VCaP (cell line): ENCODE results near the gene HS1BP3.

ENCODE experiments used
- H3K27ac ChIP-seq: fragments of 450-650 bp; 2 replicates; pipeline ENCODE4 v1.5.1; 2017
- CTCF ChIP-seq: fragments of 450-650 bp; conservative IDR thresholded peaks from 2 replicates; pipeline ENCODE4 v1.5.1; 2017; ENCODE audit warnings: mild to moderate bottlenecking, moderate library complexity

Gene HS1BP3

GRCh38 chr2:20648206-20648605 is 2.7 kb downstream of the HS1BP3 start:
- no peak overlapping the region for H3K27ac ChIP-seq
- no peak for TF ChIP-seq CTCF

GRCh38 chr2:20647738-20648137 is 3.2 kb downstream of the HS1BP3 start:
- H3K27ac ChIP-seq, result no peak overlapping the region
- no peak for TF ChIP-seq CTCF

- no peak overlapping the region for H3K27ac ChIP-seq
- no peak for TF ChIP-seq CTCF
Measured at GRCh38 chr2:20647211-20647610, 3.7 kb downstream of the HS1BP3 start.

DNA sequence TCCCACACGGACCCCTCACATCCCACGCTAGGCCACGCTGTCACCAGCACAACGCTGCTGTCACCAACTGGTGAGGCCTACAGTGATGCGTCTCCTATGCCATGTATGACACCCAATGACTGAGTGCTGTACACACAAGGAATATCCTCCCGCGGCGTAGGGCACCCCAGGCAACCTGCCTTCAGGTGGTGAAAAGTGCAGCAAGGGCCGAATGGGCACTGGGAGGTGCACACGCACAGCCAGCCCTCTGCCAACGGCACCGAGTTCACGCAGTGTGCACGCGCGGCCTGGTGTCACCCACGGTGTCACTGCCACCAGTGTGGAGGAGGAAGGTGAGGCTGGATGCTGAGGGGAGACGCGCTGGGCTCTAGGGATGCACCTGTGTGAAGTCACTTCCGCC is 4.5 kb downstream of the HS1BP3 start:
- TF ChIP-seq CTCF, result no peak
- H3K27ac ChIP-seq, result no peak overlapping the region

DNA sequence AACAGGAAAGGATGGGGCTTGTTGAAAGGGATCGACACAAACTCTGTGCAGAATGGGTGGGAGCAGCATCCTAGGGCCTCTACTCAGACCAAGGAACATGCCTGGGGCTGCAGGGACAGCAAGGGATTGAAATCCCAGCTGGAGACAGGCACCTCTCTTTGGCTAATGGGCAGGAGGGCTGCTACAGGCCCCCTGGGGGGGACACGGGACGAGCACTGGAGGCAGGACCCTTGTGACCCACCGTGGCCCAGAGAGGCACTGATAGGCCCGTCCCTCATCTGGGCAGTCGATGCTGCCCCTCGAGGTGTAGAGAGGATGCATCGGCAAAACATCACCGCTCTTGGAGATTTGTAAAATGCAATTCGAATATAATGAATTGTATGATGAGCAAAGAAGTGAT is 5.1 kb downstream of the HS1BP3 start:
- no peak overlapping the region for H3K27ac ChIP-seq
- TF ChIP-seq CTCF, result no peak

DNA sequence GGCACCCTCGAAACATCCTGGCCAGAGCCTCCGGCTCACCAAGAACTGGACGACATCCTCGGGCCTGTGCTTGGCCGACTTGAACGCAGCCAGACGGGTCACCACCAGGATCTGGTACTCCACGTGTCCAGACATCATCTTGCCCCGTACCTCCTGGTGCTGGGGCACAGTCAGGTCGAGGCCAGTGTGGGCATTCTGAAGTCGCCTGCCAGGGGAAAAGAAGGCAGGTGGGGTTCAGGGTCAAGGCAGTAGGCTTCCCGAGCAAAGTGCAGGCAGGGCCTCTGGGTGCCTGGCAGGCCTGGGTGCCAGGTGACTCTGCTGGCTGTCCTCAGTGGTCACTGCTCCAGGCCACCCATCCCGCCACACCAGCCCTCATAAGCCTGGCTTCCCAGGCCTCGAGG is 5.6 kb downstream of the HS1BP3 start:
- TF ChIP-seq CTCF, result no peak

DNA sequence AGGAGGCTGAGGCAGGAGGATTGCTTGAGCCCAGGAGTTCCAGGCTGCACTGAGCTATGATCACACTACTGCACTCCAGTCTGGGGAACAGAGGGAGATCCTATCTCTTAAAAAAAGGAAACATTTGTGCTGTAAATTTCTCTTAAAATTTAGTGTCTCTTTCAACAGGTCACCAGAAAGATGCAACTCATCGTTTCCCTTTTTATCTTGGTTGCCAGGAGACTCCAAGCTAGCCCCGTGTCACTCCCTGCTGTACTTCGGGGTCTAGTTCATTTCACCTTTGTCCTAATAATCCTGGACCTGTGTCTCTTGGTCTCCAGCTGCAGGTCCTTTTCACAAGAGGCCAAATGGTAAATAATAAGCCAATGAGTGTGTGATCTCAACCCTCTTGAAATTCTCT is 7.1 kb downstream of the HS1BP3 start:
- no peak overlapping the region for H3K27ac ChIP-seq
- TF ChIP-seq CTCF, result no peak

More for the DNA sequence above, 5.6 kb downstream of the HS1BP3 start:
- H3K27ac ChIP-seq, result no peak overlapping the region

GRCh38 chr2:20643060-20643459 is 7.8 kb downstream of the HS1BP3 start:
- no peak overlapping the region for H3K27ac ChIP-seq
- TF ChIP-seq CTCF, result no peak
